22Rv1 (cell line): ENCODE data around the gene COL23A1.

Source experiments
- CTCF ChIP-seq: fragments of 450-650 bp; IDR thresholded peaks from 2 replicates; pipeline ENCODE4 v1.5.1; 2017; ENCODE audit warnings: mild to moderate bottlenecking
- ZFX ChIP-seq: fragments of 450-650 bp; IDR thresholded peaks from 2 replicates; pipeline ENCODE4 v1.6.1; 2017; ENCODE audit warnings: antibody characterized with exemption, borderline replicate concordance

- TF ChIP-seq CTCF (no peak), ZFX (no peak)
Observed at GRCh38 chr5:178285399-178286225, 304.6 kb downstream of the COL23A1 start.
